HUES64 (cell line): ENCODE measurements around the gene FAM83D.

Source experiments
- H3K27ac ChIP-seq: 2 replicates; pipeline ENCODE4 v1.7.0; 2013; ENCODE audit warnings: low read depth, low read length, inconsistent platforms
- H3K27me3 ChIP-seq: 2 replicates; pipeline ENCODE4 v1.6.1; 2013; ENCODE audit warnings: mild to moderate bottlenecking, low read length; ENCODE audit not compliant: insufficient read depth
- H3K36me3 ChIP-seq: 2 replicates; pipeline ENCODE4 v1.6.1; 2013; ENCODE audit warnings: mild to moderate bottlenecking, low read length; ENCODE audit not compliant: insufficient read depth
- H3K4me1 ChIP-seq: 2 replicates; pipeline ENCODE4 v1.6.1; 2013; ENCODE audit warnings: mild to moderate bottlenecking, low read length, moderate library complexity; ENCODE audit not compliant: insufficient read depth
- H3K4me3 ChIP-seq: 2 replicates; pipeline ENCODE4 v1.5.1; 2013; ENCODE audit warnings: mild to moderate bottlenecking, low read length, moderate library complexity
- H3K9ac ChIP-seq: 2 replicates; pipeline ENCODE4 v1.6.1; 2013; ENCODE audit warnings: mild to moderate bottlenecking, low read depth, low read length
- H3K9me3 ChIP-seq: 2 replicates; pipeline ENCODE4 v1.6.1; 2013; ENCODE audit warnings: low read depth, low read length; ENCODE audit not compliant: insufficient read depth
- WGBS: fragments of 150-250, 120-280 bp; methylation state at CpG from one replicate; pipeline ENCODE4 v1.1.7; 2013; ENCODE audit warnings: missing lambda C conversion rate; 5-methylcytosine and 5-hydroxymethylcytosine counted together

The FAM83D gene

DNA sequence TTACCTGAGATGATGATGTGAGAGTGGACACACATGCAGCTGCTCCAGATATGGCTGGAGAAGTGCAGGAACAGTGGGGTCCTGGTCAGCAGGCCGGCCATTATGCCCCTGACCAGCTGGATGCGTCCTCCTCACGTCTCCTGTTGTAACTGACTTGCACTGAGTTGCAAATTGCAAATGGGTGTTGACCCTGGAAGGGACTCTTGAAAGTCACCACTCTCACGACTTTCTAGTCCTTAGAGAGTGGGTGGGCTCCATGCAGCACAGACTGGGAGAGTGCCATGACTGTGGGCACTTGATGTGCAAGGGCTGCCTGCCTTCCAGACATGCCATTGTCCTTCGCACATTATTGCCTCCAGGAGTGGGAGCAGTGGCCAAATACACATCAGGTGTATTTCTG is 10.8 kb downstream of the FAM83D start:
- WGBS = 95% methylated on average over 5 of the region's 5 CpGs
- H3K9me3 ChIP-seq = no peaks in the 10 kb centered on the region
- no peaks in the 10 kb centered on the region for H3K27me3 ChIP-seq
- no peaks in the 10 kb centered on the region; the same call in 1 of the 2 replicates for H3K4me1 ChIP-seq
- no peak overlapping the region for H3K9ac ChIP-seq
- H3K27ac ChIP-seq = no peak overlapping the region
- no peak overlapping the region for H3K4me3 ChIP-seq
- peaks cover 47% of the 10 kb centered on the region for H3K36me3 ChIP-seq

- Histone ChIP-seq H3K4me3 (no peak overlapping the region), H3K9ac (no peak overlapping the region), H3K4me1 (no peaks in the 10 kb centered on the region), H3K27ac (no peak overlapping the region), H3K9me3 (no peaks in the 10 kb centered on the region), H3K27me3 (no peaks in the 10 kb centered on the region), H3K36me3 (peaks cover 57% of the 10 kb centered on the region)
- 95% methylated on average over 7 of the region's 7 CpGs for WGBS
Observed at GRCh38 chr20:38937978-38938473, 11.8 kb downstream of the FAM83D start.

GRCh38 chr20:38939686-38940085 is 13.5 kb downstream of the FAM83D start:
- H3K27me3 ChIP-seq = no peaks in the 10 kb centered on the region
- no peaks in the 10 kb centered on the region for H3K4me1 ChIP-seq
- no peak overlapping the region for H3K4me3 ChIP-seq
- WGBS = 94% methylated on average over 2 of the region's 2 CpGs
- H3K9me3 ChIP-seq = no peaks in the 10 kb centered on the region
- no peak overlapping the region for H3K9ac ChIP-seq
- H3K27ac ChIP-seq = no peak overlapping the region
- H3K36me3 ChIP-seq = peaks cover 68% of the 10 kb centered on the region

- no peak overlapping the region for H3K9ac ChIP-seq
- no peaks in the 10 kb centered on the region for H3K9me3 ChIP-seq
- WGBS = 94% methylated on average over 5 of the region's 5 CpGs
- H3K4me1 ChIP-seq = no peaks in the 10 kb centered on the region
- H3K27ac ChIP-seq = no peak overlapping the region
- H3K36me3 ChIP-seq = peaks cover 71% of the 10 kb centered on the region
- H3K4me3 ChIP-seq = no peak overlapping the region
- no peaks in the 10 kb centered on the region for H3K27me3 ChIP-seq
Observed at GRCh38 chr20:38940644-38941043, 14.4 kb downstream of the FAM83D start.

GRCh38 chr20:38941726-38942389 is 15.6 kb downstream of the FAM83D start:
- H3K27me3 ChIP-seq = no peaks in the 10 kb centered on the region
- no peak overlapping the region for H3K4me3 ChIP-seq
- peaks cover 74% of the 10 kb centered on the region for H3K36me3 ChIP-seq
- no peak overlapping the region for H3K27ac ChIP-seq
- H3K9ac ChIP-seq = no peak overlapping the region
- 90% methylated on average over 5 of the region's 5 CpGs for WGBS
- H3K4me1 ChIP-seq = no peaks in the 10 kb centered on the region
- no peaks in the 10 kb centered on the region for H3K9me3 ChIP-seq

GRCh38 chr20:38945012-38945411 is 18.8 kb downstream of the FAM83D start:
- WGBS = 95% methylated on average over 2 of the region's 3 CpGs
- Histone ChIP-seq H3K9ac (no peak overlapping the region), H3K4me3 (no peak overlapping the region), H3K27ac (no peak overlapping the region), H3K27me3 (no peaks in the 10 kb centered on the region), H3K9me3 (no peaks in the 10 kb centered on the region), H3K36me3 (peaks cover 90% of the 10 kb centered on the region), H3K4me1 (no peaks in the 10 kb centered on the region)

- 97% methylated on average over 3 of the region's 3 CpGs for WGBS
- peaks cover 93% of the 10 kb centered on the region for H3K36me3 ChIP-seq
- H3K27ac ChIP-seq = no peak overlapping the region
- H3K9ac ChIP-seq = no peak overlapping the region
- no peaks in the 10 kb centered on the region for H3K9me3 ChIP-seq
- no peak overlapping the region for H3K4me3 ChIP-seq
- no peaks in the 10 kb centered on the region for H3K27me3 ChIP-seq
- no peaks in the 10 kb centered on the region for H3K4me1 ChIP-seq
Observed at GRCh38 chr20:38946836-38947235, 20.6 kb downstream of the FAM83D start.

DNA sequence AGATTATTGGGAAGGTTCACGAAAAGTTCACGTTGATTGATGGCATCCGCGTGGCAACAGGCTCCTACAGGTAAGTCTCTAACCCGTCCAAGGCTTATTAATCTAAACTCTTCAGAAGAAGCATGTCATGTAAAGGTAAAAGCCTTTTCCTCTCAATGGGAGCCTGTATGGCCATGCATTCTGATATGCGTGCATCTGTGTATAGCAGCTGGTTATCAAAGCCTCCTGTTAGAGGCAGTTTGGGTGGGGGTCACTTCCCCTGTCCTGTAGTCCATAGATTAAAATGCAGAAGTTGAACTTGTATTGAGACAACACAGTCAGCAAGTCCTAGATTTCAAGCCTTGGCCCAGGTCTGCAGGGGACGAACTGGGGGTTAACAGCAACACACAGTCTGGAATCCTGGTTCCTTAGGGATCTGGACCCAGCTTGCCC is 21.7 kb downstream of the FAM83D start:
- H3K36me3 ChIP-seq = peaks cover 93% of the 10 kb centered on the region
- H3K27me3 ChIP-seq = no peaks in the 10 kb centered on the region
- 96% methylated on average over 7 of the region's 7 CpGs for WGBS
- no peak overlapping the region for H3K4me3 ChIP-seq
- H3K4me1 ChIP-seq = no peaks in the 10 kb centered on the region
- no peaks in the 10 kb centered on the region for H3K9me3 ChIP-seq
- H3K9ac ChIP-seq = no peak overlapping the region
- no peak overlapping the region for H3K27ac ChIP-seq

DNA sequence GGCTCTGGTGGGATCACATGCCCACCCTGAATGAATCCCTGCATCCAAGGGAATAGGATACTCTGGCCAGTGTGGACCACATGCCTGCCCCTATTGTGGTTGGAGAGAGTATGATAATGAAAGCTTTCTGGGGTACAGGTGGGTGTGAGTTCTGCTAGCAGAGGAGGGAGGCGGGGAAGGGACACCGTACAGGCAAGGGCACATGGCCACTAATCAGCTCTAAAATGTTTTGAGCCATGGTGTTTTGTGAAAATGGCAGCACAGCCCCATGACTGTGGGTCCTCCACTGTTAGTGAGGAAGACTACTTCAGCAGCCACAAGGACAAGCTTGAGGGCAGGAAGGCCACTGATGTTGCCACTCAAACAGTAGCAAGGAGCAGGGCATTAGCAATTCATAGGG is 24.0 kb downstream of the FAM83D start:
- Histone ChIP-seq H3K9me3 (no peaks in the 10 kb centered on the region), H3K4me3 (no peak overlapping the region), H3K27me3 (no peaks in the 10 kb centered on the region), H3K27ac (no peak overlapping the region), H3K36me3 (peaks cover 90% of the 10 kb centered on the region), H3K9ac (no peak overlapping the region), H3K4me1 (no peaks in the 10 kb centered on the region)
- 95% methylated on average over 2 of the region's 2 CpGs for WGBS

DNA sequence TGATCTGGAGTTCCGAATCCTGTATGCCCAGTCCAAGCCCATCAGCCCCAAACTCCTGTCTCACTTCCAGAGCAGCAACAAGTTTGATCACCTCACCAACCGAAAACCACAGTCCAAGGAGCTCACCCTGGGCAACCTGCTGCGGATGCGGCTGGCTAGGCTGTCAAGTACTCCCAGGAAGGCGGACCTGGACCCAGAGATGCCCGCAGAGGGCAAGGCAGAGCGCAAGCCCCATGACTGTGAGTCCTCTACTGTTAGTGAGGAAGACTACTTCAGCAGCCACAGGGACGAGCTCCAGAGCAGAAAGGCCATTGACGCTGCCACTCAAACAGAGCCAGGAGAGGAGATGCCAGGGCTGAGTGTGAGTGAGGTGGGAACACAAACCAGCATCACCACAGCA is 25.4 kb downstream of the FAM83D start:
- WGBS = 95% methylated on average over 9 of the region's 9 CpGs
- Histone ChIP-seq H3K4me3 (no peak overlapping the region), H3K27me3 (no peaks in the 10 kb centered on the region), H3K4me1 (no peaks in the 10 kb centered on the region), H3K9ac (no peak overlapping the region), H3K36me3 (peaks cover 80% of the 10 kb centered on the region), H3K9me3 (no peaks in the 10 kb centered on the region), H3K27ac (no peak overlapping the region)

DNA sequence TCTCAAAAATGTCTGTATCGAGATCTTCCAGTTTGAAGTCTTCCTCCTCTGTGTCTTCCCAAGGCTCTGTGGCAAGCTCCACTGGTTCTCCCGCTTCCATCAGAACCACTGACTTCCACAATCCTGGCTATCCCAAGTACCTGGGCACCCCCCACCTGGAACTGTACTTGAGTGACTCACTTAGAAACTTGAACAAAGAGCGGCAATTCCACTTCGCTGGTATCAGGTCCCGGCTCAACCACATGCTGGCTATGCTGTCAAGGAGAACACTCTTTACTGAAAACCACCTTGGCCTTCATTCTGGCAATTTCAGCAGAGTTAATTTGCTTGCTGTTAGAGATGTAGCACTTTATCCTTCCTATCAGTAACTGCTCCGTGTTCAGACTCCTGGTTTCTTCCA is 25.9 kb downstream of the FAM83D start:
- Histone ChIP-seq H3K4me3 (no peak overlapping the region), H3K36me3 (peaks cover 75% of the 10 kb centered on the region), H3K9me3 (no peaks in the 10 kb centered on the region), H3K27ac (no peak overlapping the region), H3K9ac (no peak overlapping the region), H3K27me3 (no peaks in the 10 kb centered on the region), H3K4me1 (no peaks in the 10 kb centered on the region)
- 98% methylated on average over 6 of the region's 6 CpGs for WGBS
